BJ (cell line): Measurements from ENCODE around the gene TNNC1. TPM values are rescaled to one million over a fixed set of nuclear protein-coding genes. Genes with fewer than 3 reads are reported as not detected.
A peak's percentile ranks its signal among the peaks of the same experiment; 100 is the strongest.

Source experiments
- CTCF ChIA-PET: fragments of 350-600 bp; formaldehyde crosslinking; extraction: SDS; loops from one replicate; lab custom pipeline; 2021; ENCODE audit warnings: antibody characterized with exemption, inconsistent platforms; lab: Yijun Ruan, JAX
- POLR2A ChIA-PET: fragments of 300-600 bp; sonication (Branson Sonifier 250); formaldehyde crosslinking; extraction: SDS; loops from one replicate; lab custom pipeline; 2021; ENCODE audit warnings: antibody characterized with exemption; lab: Charles Lee
- DNase-seq: peaks from one replicate; pipeline ENCODE4 v3.0.0-alpha.2; 2011; ENCODE audit warnings: low read depth
- H3K27me3 ChIP-seq: 2 replicates; pipeline ENCODE4 v1.6.0; 2011; ENCODE audit warnings: low read length; ENCODE audit not compliant: control insufficient read depth, insufficient read depth
- H3K36me3 ChIP-seq: 2 replicates; pipeline ENCODE4 v1.5.1; 2011; ENCODE audit warnings: low read length; ENCODE audit not compliant: control insufficient read depth, insufficient read depth
- H3K4me3 ChIP-seq: 2 replicates; pipeline ENCODE4 v1.5.1; 2011; ENCODE audit warnings: low read depth, mild to moderate bottlenecking, control low read depth, low read length
- polyA plus RNA-seq: library from polyadenylated mRNA; depleted of rRNA; stranded (reverse); fragments of >200 nt; gene quantifications from 2 replicates; pipeline ENCODE4 v1.2.3, GENCODE V29; 2011
- TF ChIP-seq, protein P1 (sequence below): IDR thresholded peaks from 2 replicates; pipeline ENCODE4 v1.5.1; 2011; ENCODE audit warnings: low read depth, mild to moderate bottlenecking, control low read depth, inconsistent platforms, low read length, moderate library complexity; ENCODE audit not compliant: insufficient read depth

The TNNC1 gene
- polyA plus RNA-seq, 1 experiment, result 1.7 TPM

DNA sequence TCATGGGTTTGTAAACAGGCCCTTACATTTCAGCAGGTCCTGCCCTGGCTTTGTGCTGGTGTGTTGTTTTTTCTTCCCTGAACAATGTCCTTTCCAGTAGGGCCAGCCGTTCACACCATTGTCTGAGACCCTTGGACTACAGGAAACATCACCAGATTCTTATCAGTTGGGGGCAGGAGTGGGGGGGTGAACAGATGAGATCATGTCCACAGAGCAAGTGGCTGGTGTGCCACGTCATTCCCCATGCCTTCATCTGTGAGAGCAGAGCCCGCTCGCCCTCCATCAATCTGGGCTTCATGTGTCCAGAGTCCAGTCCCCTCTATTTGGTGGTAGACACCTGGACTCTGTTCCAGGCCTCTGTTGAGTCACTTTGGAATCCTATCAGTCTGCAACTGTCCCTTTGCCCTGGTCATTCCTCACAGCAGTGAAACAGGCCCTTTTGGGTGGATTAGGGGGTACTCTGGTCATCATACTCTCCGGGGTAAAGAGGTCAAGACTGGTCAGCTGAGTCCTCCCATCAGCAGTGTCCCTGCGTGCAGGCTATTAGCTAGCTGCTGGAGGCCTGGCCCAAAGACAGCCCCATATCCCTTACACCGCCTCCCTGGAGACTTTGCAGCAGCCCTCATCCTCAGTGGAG, 23.9 kb downstream of the TNNC1 start:
- ChIA-PET CTCF (interaction anchor here (1.5 to 16.0 kb wide), 6 partner anchors 8 to 39 kb away, joined by 3 to 445 read pairs (median 22); partner anchors contain the start of genes SEMA3G and TNNC1), POLR2A (no interaction called here)
- TF ChIP-seq, protein P1, sequence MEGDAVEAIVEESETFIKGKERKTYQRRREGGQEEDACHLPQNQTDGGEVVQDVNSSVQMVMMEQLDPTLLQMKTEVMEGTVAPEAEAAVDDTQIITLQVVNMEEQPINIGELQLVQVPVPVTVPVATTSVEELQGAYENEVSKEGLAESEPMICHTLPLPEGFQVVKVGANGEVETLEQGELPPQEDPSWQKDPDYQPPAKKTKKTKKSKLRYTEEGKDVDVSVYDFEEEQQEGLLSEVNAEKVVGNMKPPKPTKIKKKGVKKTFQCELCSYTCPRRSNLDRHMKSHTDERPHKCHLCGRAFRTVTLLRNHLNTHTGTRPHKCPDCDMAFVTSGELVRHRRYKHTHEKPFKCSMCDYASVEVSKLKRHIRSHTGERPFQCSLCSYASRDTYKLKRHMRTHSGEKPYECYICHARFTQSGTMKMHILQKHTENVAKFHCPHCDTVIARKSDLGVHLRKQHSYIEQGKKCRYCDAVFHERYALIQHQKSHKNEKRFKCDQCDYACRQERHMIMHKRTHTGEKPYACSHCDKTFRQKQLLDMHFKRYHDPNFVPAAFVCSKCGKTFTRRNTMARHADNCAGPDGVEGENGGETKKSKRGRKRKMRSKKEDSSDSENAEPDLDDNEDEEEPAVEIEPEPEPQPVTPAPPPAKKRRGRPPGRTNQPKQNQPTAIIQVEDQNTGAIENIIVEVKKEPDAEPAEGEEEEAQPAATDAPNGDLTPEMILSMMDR, result no peak
- Histone ChIP-seq H3K4me3 (no peak overlapping the region), H3K27me3 (peaks cover 7% of the 10 kb centered on the region), H3K36me3 (no peaks in the 10 kb centered on the region)
- no peak for DNase-seq

DNA sequence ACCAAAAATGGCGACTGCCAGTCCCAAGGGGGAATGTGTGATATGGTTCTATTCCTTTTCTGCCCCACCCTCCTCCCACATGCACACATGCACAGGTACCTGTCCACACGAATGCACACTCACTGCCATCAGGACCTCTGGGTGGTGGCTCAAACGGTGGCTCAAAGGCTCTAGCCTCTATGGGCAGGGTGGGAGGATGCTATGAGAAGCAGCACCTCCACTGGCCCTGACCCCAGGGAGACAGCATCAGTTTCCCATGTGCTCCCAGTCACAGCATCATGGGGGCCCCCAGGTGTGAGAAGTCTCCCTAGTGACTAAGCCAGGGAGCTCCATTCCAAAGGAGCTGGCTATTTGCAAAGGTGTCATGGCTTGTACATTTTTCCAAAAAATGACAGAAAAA, 24.8 kb downstream of the TNNC1 start:
- ChIA-PET CTCF (interaction anchor here (1.2 to 16.0 kb wide), 7 partner anchors 9 to 57 kb away, joined by 3 to 445 read pairs (median 21); partner anchors contain the start of genes SEMA3G and TNNC1), POLR2A (no interaction called here)
- TF ChIP-seq, protein P1, result no peak
- H3K4me3 ChIP-seq, result no peak overlapping the region
- no peaks in the 10 kb centered on the region for H3K36me3 ChIP-seq
- DNase-seq, result no peak
- peaks cover 2% of the 10 kb centered on the region; the same call in 1 of the 2 replicates for H3K27me3 ChIP-seq

DNA sequence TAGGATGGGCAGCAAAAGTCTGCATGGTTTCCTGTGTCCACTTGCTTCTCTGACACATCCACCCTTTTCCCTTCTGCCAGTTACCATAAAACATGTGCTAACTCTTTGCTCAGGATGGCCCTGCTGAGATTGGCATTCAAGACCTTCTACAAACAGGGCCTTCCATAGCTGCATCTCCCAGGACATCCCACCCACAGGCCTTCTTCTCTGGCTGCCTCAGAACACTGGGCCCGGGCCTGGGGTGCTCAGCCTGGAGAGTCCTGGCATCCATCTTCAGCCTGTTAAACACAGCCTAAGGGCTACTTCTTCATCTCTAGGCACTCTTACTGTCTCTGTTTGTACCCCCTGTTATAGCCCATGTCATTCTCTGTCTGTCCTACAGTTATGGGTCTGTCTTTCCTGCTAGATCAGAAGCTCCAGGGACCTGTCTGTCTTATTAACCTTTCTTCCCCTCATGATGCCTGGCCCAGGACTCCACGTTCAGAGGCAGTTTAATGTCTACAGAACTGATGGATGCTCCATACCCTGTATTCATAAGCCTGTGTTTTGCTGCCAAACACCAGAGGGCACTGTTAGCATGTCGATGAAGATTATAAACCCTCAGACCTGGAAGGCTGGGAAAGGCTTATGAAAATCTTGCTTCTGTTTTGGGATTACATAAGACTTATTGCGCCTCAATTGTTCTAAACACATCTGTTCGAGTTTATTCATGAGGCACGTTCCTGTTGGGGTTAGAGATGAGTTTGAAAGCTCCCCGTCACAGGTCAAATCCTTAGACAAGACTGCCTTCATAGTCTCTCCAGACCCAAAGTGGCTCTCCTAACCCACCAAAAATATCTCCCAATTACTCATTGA, 25.5 kb downstream of the TNNC1 start:
- Histone ChIP-seq H3K27me3 (no peaks in the 10 kb centered on the region), H3K36me3 (no peaks in the 10 kb centered on the region), H3K4me3 (no peak overlapping the region)
- TF ChIP-seq, protein P1, result peak; percentile 83
- ChIA-PET CTCF (interaction anchor here (0.5 to 16.0 kb wide), 12 partner anchors 10 to 451 kb away, joined by 3 to 445 read pairs (median 5); partner anchors contain the start of genes SEMA3G, TNNC1 and UQCC5), POLR2A (no interaction called here)
- peak; percentile 43 for DNase-seq

GRCh38 chr3:52423173-52423572, 30.7 kb downstream of the TNNC1 start:
- Histone ChIP-seq H3K4me3 (no peak overlapping the region), H3K36me3 (no peaks in the 10 kb centered on the region), H3K27me3 (no peaks in the 10 kb centered on the region)
- CTCF ChIA-PET, result interaction anchor here (2.7 to 6.9 kb wide), 2 partner anchors 11 to 24 kb away, joined by 16 to 49 read pairs; partner anchors contain the start of gene SEMA3G
- TF ChIP-seq, protein P1, result no peak
- no peak for DNase-seq
- POLR2A ChIA-PET, result no interaction called here

GRCh38 chr3:52422669-52423068, 31.2 kb downstream of the TNNC1 start:
- TF ChIP-seq, protein P1, result no peak
- DNase-seq, result no peak
- POLR2A ChIA-PET, result no interaction called here
- Histone ChIP-seq H3K27me3 (no peaks in the 10 kb centered on the region), H3K4me3 (no peak overlapping the region), H3K36me3 (no peaks in the 10 kb centered on the region)
- CTCF ChIA-PET, result interaction anchor here (2.7 to 6.9 kb wide), 2 partner anchors 10 to 25 kb away, joined by 16 to 49 read pairs; partner anchors contain the start of gene SEMA3G
